OCI-LY7 (cell line): ENCODE measurements around the gene RADIL. TPM values are rescaled to one million over a fixed set of nuclear protein-coding genes. Genes with fewer than 3 reads are reported as not detected.

Source experiments
- BruUV-seq: library from RNA; stranded (reverse); fragments of 400-500 nt; replicated peaks from 2 replicates; lab custom pipeline; 2021; lab: Mats Ljungman, UMichigan
- CTCF ChIA-PET: fragments of 300-600 bp; sonication (Branson Sonifier 250); formaldehyde crosslinking; loops from one replicate; lab custom pipeline; 2022; ENCODE audit warnings: antibody characterized with exemption; ENCODE audit not compliant: unreplicated experiment; lab: Charles Lee
- POLR2A ChIA-PET: fragments of 300-600 bp; sonication (Branson Sonifier 250); formaldehyde crosslinking; loops from one replicate; lab custom pipeline; 2022; ENCODE audit warnings: antibody characterized with exemption; lab: Charles Lee
- DNase-seq: peaks from one replicate; pipeline ENCODE4 v3.0.0-alpha.2; 2015; ENCODE audit warnings: low spot score
- H2AFZ ChIP-seq: fragments of 200-600 bp; sonication (generic), shearing (Covaris generic); 2 replicates; pipeline ENCODE4 v1.6.1; 2014; ENCODE audit warnings: mild to moderate bottlenecking, antibody characterized with exemption, low read length, moderate library complexity
- H3K27ac ChIP-seq: fragments of 200-600 bp; sonication (generic); 2 replicates; pipeline ENCODE4 v1.5.1; 2014; ENCODE audit warnings: mixed run types, low read depth, mild to moderate bottlenecking, moderate library complexity, low read length, inconsistent platforms; ENCODE audit not compliant: poor library complexity, severe bottlenecking
- H3K36me3 ChIP-seq: fragments of 200-600 bp; sonication (generic); 2 replicates; pipeline ENCODE4 v1.6.1; 2014; ENCODE audit warnings: mild to moderate bottlenecking, antibody characterized with exemption, low read length, moderate library complexity, mixed read lengths; ENCODE audit not compliant: insufficient read depth
- H3K4me1 ChIP-seq: fragments of 200-600 bp; sonication (generic); 2 replicates; pipeline ENCODE4 v1.5.1; 2014; ENCODE audit warnings: mild to moderate bottlenecking, low read length; ENCODE audit not compliant: insufficient read depth, poor library complexity, severe bottlenecking
- H3K4me2 ChIP-seq: fragments of 200-600 bp; sonication (generic); 2 replicates; pipeline ENCODE4 v1.6.1; 2014; ENCODE audit warnings: mild to moderate bottlenecking, low read length
- H3K4me3 ChIP-seq: fragments of 200-600 bp; sonication (generic); 2 replicates; pipeline ENCODE4 v1.5.1; 2014; ENCODE audit warnings: mild to moderate bottlenecking, low read depth, low read length; ENCODE audit not compliant: poor library complexity, severe bottlenecking
- H3K79me2 ChIP-seq: fragments of 200-600 bp; sonication (generic); 2 replicates; pipeline ENCODE4 v1.6.1; 2016; ENCODE audit warnings: low read depth, mild to moderate bottlenecking, low read length, moderate library complexity, mixed read lengths; ENCODE audit not compliant: insufficient read depth
- H3K9me2 ChIP-seq: fragments of 200-600 bp; sonication (generic); 2 replicates; pipeline ENCODE4 v1.6.1; 2016; ENCODE audit warnings: mild to moderate bottlenecking, low read length, mixed read lengths; ENCODE audit not compliant: insufficient read depth
- H3K9me3 ChIP-seq: fragments of 200-600 bp; sonication (generic); 2 replicates; pipeline ENCODE4 v1.6.1; 2014; ENCODE audit warnings: mild to moderate bottlenecking, mixed run types, low read length, mixed read lengths
- H4K20me1 ChIP-seq: fragments of 200-600 bp; sonication (generic); 2 replicates; pipeline ENCODE4 v1.6.1; 2014; ENCODE audit warnings: mild to moderate bottlenecking, antibody characterized with exemption, low read length, moderate library complexity, mixed read lengths; ENCODE audit not compliant: insufficient read depth
- CTCF ChIP-seq: fragments of 200-600 bp; sonication (generic); conservative IDR thresholded peaks from 2 replicates; pipeline ENCODE4 v1.5.1; 2014; ENCODE audit warnings: mild to moderate bottlenecking, antibody characterized with exemption, low read length, moderate library complexity, mixed read lengths
- EZH2phosphoT487 ChIP-seq: fragments of 200-600 bp; sonication (generic); IDR thresholded peaks from 2 replicates; pipeline ENCODE4 v1.6.1; 2018; ENCODE audit warnings: low read depth, borderline replicate concordance, mild to moderate bottlenecking, mixed run types, antibody characterized with exemption, low read length, moderate library complexity, mixed read lengths
- intact Hi-C: fragments of 100-400 bp; cut with micrococcal nuclease; formaldehyde crosslinking; loops from one replicate; pipeline ENCODE4 v1.10.0; 2022; ENCODE audit not compliant: unreplicated experiment
- total RNA-seq, 2 experiments: library from RNA; depleted of rRNA in 1 of 2; stranded (reverse); fragments of >200 nt in 1 of 2; shearing (Covaris generic) in 1 of 2; gene quantifications; 2 replicates each; pipeline ENCODE4 v1.2.3, GENCODE V29; 2014 to 2022

Gene RADIL
- total RNA-seq, 2 experiments from 2014 or later, result 0.34 TPM; not detected in 1

GRCh38 chr7:4837803-4838625 lies 45.5 kb downstream of the RADIL start:
- POLR2A ChIA-PET, result no interaction called here
- no peak for TF ChIP-seq EZH2phosphoT487
- TF ChIP-seq CTCF, result no peak
- CTCF ChIA-PET, result no interaction called here
- H3K9me2 ChIP-seq, result no peaks in the 10 kb centered on the region
- H4K20me1 ChIP-seq, result no peaks in the 10 kb centered on the region
- no peak for DNase-seq
- BruUV-seq, result no TSS peak
- no peak overlapping the region for H2AFZ ChIP-seq
- no peaks in the 10 kb centered on the region for H3K79me2 ChIP-seq
- intact Hi-C loops, result no loop called here
- no peak overlapping the region for H3K4me3 ChIP-seq
- no peaks in the 10 kb centered on the region for H3K9me3 ChIP-seq
- no peak overlapping the region for H3K4me2 ChIP-seq
- H3K27ac ChIP-seq, result no peak overlapping the region
- H3K36me3 ChIP-seq, result no peaks in the 10 kb centered on the region
- H3K4me1 ChIP-seq, result no peaks in the 10 kb centered on the region

- ChIA-PET POLR2A (no interaction called here), CTCF (no interaction called here)
- H3K9me3 ChIP-seq, result no peaks in the 10 kb centered on the region
- no peak overlapping the region for H3K4me3 ChIP-seq
- no TSS peak for BruUV-seq
- no peak for TF ChIP-seq CTCF
- no peak for TF ChIP-seq EZH2phosphoT487
- DNase-seq, result no peak
- H3K9me2 ChIP-seq, result no peaks in the 10 kb centered on the region
- no peaks in the 10 kb centered on the region for H3K4me1 ChIP-seq
- H4K20me1 ChIP-seq, result no peaks in the 10 kb centered on the region
- no peaks in the 10 kb centered on the region for H3K79me2 ChIP-seq
- H3K27ac ChIP-seq, result no peak overlapping the region
- H3K36me3 ChIP-seq, result no peaks in the 10 kb centered on the region
- intact Hi-C loops, result no loop called here
- no peak overlapping the region for H3K4me2 ChIP-seq
- H2AFZ ChIP-seq, result no peak overlapping the region
Measured at GRCh38 chr7:4837041-4837802, 46.3 kb downstream of the RADIL start.
